H1 (cell line): Measurements from ENCODE around the gene TMEM178B. TPM values are rescaled to one million over a fixed set of nuclear protein-coding genes. Genes with fewer than 3 reads are reported as not detected.

Experiments
- CTCF ChIA-PET: fragments of 300-600 bp; sonication (Branson Sonifier 250); formaldehyde crosslinking; loops from one replicate; lab custom pipeline; 2021; ENCODE audit not compliant: partially characterized antibody; lab: Charles Lee
- POLR2A ChIA-PET: fragments of 300-600 bp; sonication (Branson Sonifier 250); formaldehyde crosslinking; loops from one replicate; lab custom pipeline; 2021; ENCODE audit warnings: inconsistent platforms; ENCODE audit not compliant: partially characterized antibody; lab: Charles Lee
- DNase-seq, 2 experiments: peaks; one replicate each; pipeline versions ENCODE4 v3.0.0 to v3.0.0-alpha.2; 2010 to 2022; ENCODE audit warnings: low spot score in 2 of 2, low read depth in 1 of 2, mixed read lengths in 1 of 2
- FAIRE-seq: peaks from 2 replicates; lab custom pipeline; 2011; peaks lifted over from hg19 to GRCh38; lab: Jason Lieb, UNC
- H2AFZ ChIP-seq: 2 replicates; pipeline ENCODE4 v1.8.1; 2012; ENCODE audit warnings: low read length, inconsistent platforms
- H2AK5ac ChIP-seq: 2 replicates; pipeline ENCODE4 v1.6.1; 2013; ENCODE audit warnings: low read depth, low read length
- H2BK120ac ChIP-seq: replicated peaks from 2 replicates; pipeline ENCODE3; 2013; ENCODE audit warnings: low read depth, low read length, inconsistent platforms
- H2BK12ac ChIP-seq: 2 replicates; pipeline ENCODE4 v1.6.1; 2013; ENCODE audit warnings: low read depth, low read length
- H2BK15ac ChIP-seq: 2 replicates; pipeline ENCODE4 v1.6.1; 2013; ENCODE audit warnings: low read length
- H2BK20ac ChIP-seq: 2 replicates; pipeline ENCODE4 v1.6.1; 2013; ENCODE audit warnings: low read length
- H2BK5ac ChIP-seq: 2 replicates; pipeline ENCODE4 v1.6.1; 2013; ENCODE audit warnings: low read depth, low read length
- H3K14ac ChIP-seq: 2 replicates; pipeline ENCODE4 v1.6.1; 2013; ENCODE audit warnings: inconsistent platforms; ENCODE audit not compliant: insufficient read length
- H3K18ac ChIP-seq: 2 replicates; pipeline ENCODE4 v1.6.1; 2013; ENCODE audit warnings: low read length; ENCODE audit errors: extremely low read depth
- H3K23ac ChIP-seq: 2 replicates; pipeline ENCODE4 v1.6.1; 2013; ENCODE audit warnings: inconsistent platforms; ENCODE audit not compliant: insufficient read length
- H3K23me2 ChIP-seq: 2 replicates; pipeline ENCODE4 v1.6.1; 2013; ENCODE audit warnings: low read depth, low read length
- H3K27ac ChIP-seq: 2 replicates; pipeline ENCODE4 v1.6.1; 2011; ENCODE audit warnings: low read depth, low read length, inconsistent platforms
- H3K27me3 ChIP-seq, 4 experiments: replicated peaks in 1 of 4; 1 replicate in 1 of 4; 2 replicates in 3 of 4; pipeline versions ENCODE4 v1.6.1 to v1.8.1; 2011 to 2013; ENCODE audit warnings: low read length in 3 of 4, mild to moderate bottlenecking in 3 of 4, inconsistent platforms in 2 of 4, mixed read lengths in 2 of 4, moderate library complexity in 1 of 4; ENCODE audit not compliant: control insufficient read depth in 3 of 4, insufficient read depth in 3 of 4; ENCODE audit errors: extremely low read depth in 1 of 4
- H3K36me3 ChIP-seq, 4 experiments: 2 replicates each; pipeline versions ENCODE4 v1.6.1 to v1.8.1; 2011 to 2013; ENCODE audit warnings: mild to moderate bottlenecking in 4 of 4, low read length in 3 of 4, moderate library complexity in 2 of 4, control low read depth in 1 of 4, inconsistent platforms in 1 of 4; ENCODE audit not compliant: insufficient read depth in 4 of 4, control insufficient read depth in 2 of 4
- H3K4ac ChIP-seq: replicated peaks from 2 replicates; pipeline ENCODE3; 2013; ENCODE audit warnings: low read length, low read depth, mixed read lengths, inconsistent platforms; ENCODE audit not compliant: insufficient read length
- H3K4me1 ChIP-seq, 4 experiments: replicated peaks in 1 of 4; 1 replicate in 1 of 4; 2 replicates in 3 of 4; pipeline versions ENCODE4 v1.6.1 to v1.8.1; 2011 to 2013; ENCODE audit warnings: low read length in 3 of 4, inconsistent platforms in 2 of 4, mixed read lengths in 1 of 4; ENCODE audit not compliant: insufficient read depth in 4 of 4, control insufficient read depth in 3 of 4
- H3K4me2 ChIP-seq, 2 experiments: 2 replicates each; pipeline versions ENCODE4 v1.6.1 to v1.8.1; 2011 to 2013; ENCODE audit warnings: low read depth in 2 of 2, low read length in 2 of 2, control low read depth in 1 of 2, inconsistent platforms in 1 of 2, mild to moderate bottlenecking in 1 of 2; ENCODE audit not compliant: insufficient read depth in 1 of 2
- H3K4me3 ChIP-seq, 4 experiments: fragments of 200-600, 300-600 bp in 1 of 4; sonication (generic), shearing (Covaris generic), sonication (Bioruptor Twin) in 1 of 4; 2 replicates each; pipeline versions ENCODE4 v1.5.1 to v1.8.1; 2011 to 2016; ENCODE audit warnings: low read length in 4 of 4, low read depth in 3 of 4, control low read depth in 2 of 4, inconsistent platforms in 2 of 4, mild to moderate bottlenecking in 2 of 4, mixed read lengths in 1 of 4, moderate library complexity in 1 of 4; ENCODE audit not compliant: insufficient read depth in 2 of 4; ENCODE audit errors: extremely low read depth in 1 of 4
- H3K56ac ChIP-seq: replicated peaks from 2 replicates; pipeline ENCODE3; 2013; ENCODE audit warnings: low read depth, mild to moderate bottlenecking, mixed read lengths, low read length, inconsistent platforms; ENCODE audit not compliant: insufficient read length
- H3K79me1 ChIP-seq: 2 replicates; pipeline ENCODE4 v1.6.1; 2013; ENCODE audit warnings: low read depth, low read length, control low read depth
- H3K79me2 ChIP-seq, 2 experiments: 2 replicates each; pipeline versions ENCODE4 v1.6.1 to v1.8.1; 2012 to 2013; ENCODE audit warnings: low read length in 2 of 2, mild to moderate bottlenecking in 2 of 2, inconsistent platforms in 1 of 2; ENCODE audit not compliant: insufficient read depth in 2 of 2, control insufficient read depth in 1 of 2
- H3K9ac ChIP-seq, 4 experiments: replicated peaks in 1 of 4; 1 replicate in 1 of 4; 2 replicates in 3 of 4; pipeline versions ENCODE4 v1.6.1 to v1.8.1; 2011 to 2013; ENCODE audit warnings: low read depth in 3 of 4, low read length in 3 of 4, control low read depth in 2 of 4, mild to moderate bottlenecking in 2 of 4, moderate library complexity in 2 of 4, inconsistent platforms in 1 of 4; ENCODE audit errors: extremely low read depth in 1 of 4
- H3K9me3 ChIP-seq, 2 experiments: 2 replicates each; pipeline versions ENCODE4 v1.6.1 to v1.8.1; 2012 to 2013; ENCODE audit warnings: mild to moderate bottlenecking in 2 of 2, moderate library complexity in 2 of 2, control low read depth in 1 of 2, inconsistent platforms in 1 of 2, low read depth in 1 of 2, low read length in 1 of 2, mixed read lengths in 1 of 2; ENCODE audit not compliant: insufficient read depth in 2 of 2
- H4K20me1 ChIP-seq, 2 experiments: replicated peaks in 1 of 2; 2 replicates each; pipeline versions ENCODE3 to v1.8.1; 2011 to 2013; ENCODE audit warnings: inconsistent platforms in 2 of 2, low read length in 2 of 2, mild to moderate bottlenecking in 1 of 2; ENCODE audit not compliant: insufficient read depth in 2 of 2, control insufficient read depth in 1 of 2
- H4K5ac ChIP-seq: 2 replicates; pipeline ENCODE4 v1.6.1; 2013; ENCODE audit warnings: low read length, low read depth, mixed read lengths, inconsistent platforms; ENCODE audit not compliant: insufficient read length
- H4K8ac ChIP-seq: 2 replicates; pipeline ENCODE4 v1.8.0; 2013; ENCODE audit warnings: mild to moderate bottlenecking, moderate library complexity, low read length, inconsistent platforms; ENCODE audit not compliant: insufficient read depth; ENCODE audit errors: extremely low read depth
- H4K91ac ChIP-seq: replicated peaks from 2 replicates; pipeline ENCODE3; 2013; ENCODE audit warnings: low read length, mixed read lengths, inconsistent platforms; ENCODE audit not compliant: insufficient read length
- HDAC2 ChIP-seq, 2 experiments: fragments of 300-600 bp in 1 of 2; sonication (generic) in 1 of 2; IDR thresholded peaks; 2 replicates each; pipeline ENCODE4 v1.6.1; 2011 to 2012; ENCODE audit warnings: low read depth in 2 of 2, low read length in 2 of 2, mild to moderate bottlenecking in 2 of 2, moderate library complexity in 2 of 2, borderline replicate concordance in 1 of 2, inconsistent platforms in 1 of 2
- MAFK ChIP-seq: IDR thresholded peaks from 2 replicates; pipeline ENCODE4 v1.6.1; 2012; ENCODE audit warnings: low read depth, mild to moderate bottlenecking, improper control_type of control experiment, low read length
- WGBS, 2 experiments: shearing (Covaris generic) in 1 of 2; methylation state at CpG; one replicate each; pipeline versions ENCODE4 v1.1.6 to v1.1.7; 2013 to 2015; ENCODE audit warnings: low lambda C conversion rate in 2 of 2, mixed read lengths in 2 of 2, inconsistent platforms in 1 of 2, low coverage in 1 of 2, missing lambda C conversion rate in 1 of 2; ENCODE audit not compliant: insufficient replicate concordance in 2 of 2, insufficient coverage in 1 of 2, insufficient read length in 1 of 2; ENCODE audit errors: extremely low coverage in 1 of 2, missing lambda C conversion rate in 1 of 2; 5-methylcytosine and 5-hydroxymethylcytosine counted together
- polyA plus RNA-seq, 7 experiments: library from polyadenylated mRNA; depleted of rRNA in 3 of 7; stranded (reverse) in 5 of 7; unstranded in 2 of 7; fragments of >200 nt in 5 of 7; fragments of 200-250 nt in 2 of 7; gene quantifications; 1 replicate in 5 of 7; 2 replicates in 1 of 7; 4 replicates in 1 of 7; pipeline versions ENCODE4 v1.2.1 to v1.2.3, GENCODE V29; 2011 to 2013; ENCODE audit warnings: missing spikeins in 2 of 7, mixed read lengths in 2 of 7
- total RNA-seq: library from RNA; stranded (reverse); fragmentation: NEBNext Ultra II Directional; extraction: Animal tissue kit (Norgen Biotek cat#: 25700); gene quantifications from 2 replicates; pipeline ENCODE4 v1.2.1, GENCODE V29; 2021

The TMEM178B gene
- total and polyA plus RNA-seq, 2 of the 8 experiments (the other 6 are each of a cell fraction or from before 2014, with no cell fraction given): 5.3 to 18.1 TPM

GRCh38 chr7:141118767-141119166 lies 44.9 kb downstream of the TMEM178B start:
- Histone ChIP-seq H2AFZ (no peak overlapping the region), H4K8ac (no peak overlapping the region; the same call in 1 of the 2 replicates), H3K4me1 (peaks cover 0 to 5% (median 3%) of the 10 kb centered on the region in 4 experiments; a peak in 5 of 7 replicates), H4K20me1 (peaks cover 0 to 2% of the 10 kb centered on the region in 2 experiments), H3K9me3 (no peaks in the 10 kb centered on the region), H4K91ac (no peak overlapping the region), H3K9ac (no peak overlapping the region; a peak in 1 of 7 replicates), H2BK120ac (no peak overlapping the region), H2BK20ac (no peak overlapping the region), H3K79me1 (no peaks in the 10 kb centered on the region; the same call in 1 of the 2 replicates), H3K4me3 (no peak overlapping the region), H3K27ac (no peak overlapping the region), H2BK12ac (no peak overlapping the region), H3K56ac (no peak overlapping the region), H3K36me3 (no peaks in the 10 kb centered on the region), H2AK5ac (no peak overlapping the region), H3K4ac (no peak overlapping the region), H3K27me3 (no peaks in the 10 kb centered on the region), H3K14ac (no peak overlapping the region), H2BK5ac (no peak overlapping the region), H2BK15ac (no peak overlapping the region), H3K4me2 (no peak overlapping the region), H3K23ac (no peak overlapping the region), H3K18ac (no peak overlapping the region), H3K79me2 (peaks cover 0 to 20% of the 10 kb centered on the region in 2 experiments; a peak in 2 of 4 replicates), H4K5ac (no peak overlapping the region), H3K23me2 (no peaks in the 10 kb centered on the region)
- POLR2A ChIA-PET: no interaction called here
- DNase-seq (no peak), FAIRE-seq (no peak)
- CTCF ChIA-PET: interaction anchor here (1.3 kb wide), 1 partner anchor 82 kb away, joined by 3 read pairs; no protein-coding TSS in a partner anchor
- no peak for TF ChIP-seq HDAC2 (IDR thresholded peaks at IDR 0.05; ENCODE audit: borderline replicate concordance in 1 of 2, low read depth in 2 of 2, low read length in 2 of 2)
- TF ChIP-seq MAFK: peak; percentile 69; the same call in 1 of the 2 replicates
- WGBS, 2 experiments: 84% methylated on average over 6 of the region's 6 CpGs; no CpG with 5 or more reads in 1 of the 2 experiments
